NT2/D1 (cell line): ENCODE data around the gene IL17RB.

Experiments used
- DNase-seq: peaks from one replicate; pipeline ENCODE4 v3.0.0-alpha.2; 2011; ENCODE audit warnings: low read depth, low spot score
- H3K27me3 ChIP-seq: 2 replicates; pipeline ENCODE4 v1.6.0; 2011; ENCODE audit warnings: mild to moderate bottlenecking; ENCODE audit not compliant: insufficient read length, insufficient read depth
- H3K36me3 ChIP-seq: 2 replicates; pipeline ENCODE4 v1.6.1; 2011; ENCODE audit warnings: mild to moderate bottlenecking, low read length, mixed read lengths; ENCODE audit not compliant: insufficient read depth, insufficient read length
- H3K4me1 ChIP-seq: 2 replicates; pipeline ENCODE4 v1.5.1; 2011; ENCODE audit not compliant: insufficient read depth, insufficient read length
- H3K4me3 ChIP-seq: 2 replicates; pipeline ENCODE4 v1.5.1; 2011; ENCODE audit warnings: low read depth; ENCODE audit not compliant: insufficient read length
- H3K9ac ChIP-seq: 2 replicates; pipeline ENCODE4 v1.6.0; 2011; ENCODE audit warnings: low read depth; ENCODE audit not compliant: insufficient read length
- H3K9me3 ChIP-seq: 2 replicates; pipeline ENCODE4 v1.5.1; 2011; ENCODE audit warnings: mild to moderate bottlenecking, low read length; ENCODE audit not compliant: insufficient read depth
- SUZ12 ChIP-seq: IDR thresholded peaks from 2 replicates; pipeline ENCODE4 v1.6.1; 2011; ENCODE audit not compliant: insufficient read length, insufficient read depth; ENCODE audit errors: extremely low read depth
- YY1 ChIP-seq: IDR thresholded peaks from 2 replicates; pipeline ENCODE4 v1.6.1; 2011; ENCODE audit not compliant: insufficient read length, insufficient read depth
- ZNF274 ChIP-seq: IDR thresholded peaks from 2 replicates; pipeline ENCODE4 v1.6.1; 2011; ENCODE audit warnings: mild to moderate bottlenecking, low read depth, low read length

The IL17RB gene

GRCh38 chr3:53865732-53866499, 19.5 kb downstream of the IL17RB start:
- H3K36me3 ChIP-seq, result peaks cover 92% of the 10 kb centered on the region

DNA sequence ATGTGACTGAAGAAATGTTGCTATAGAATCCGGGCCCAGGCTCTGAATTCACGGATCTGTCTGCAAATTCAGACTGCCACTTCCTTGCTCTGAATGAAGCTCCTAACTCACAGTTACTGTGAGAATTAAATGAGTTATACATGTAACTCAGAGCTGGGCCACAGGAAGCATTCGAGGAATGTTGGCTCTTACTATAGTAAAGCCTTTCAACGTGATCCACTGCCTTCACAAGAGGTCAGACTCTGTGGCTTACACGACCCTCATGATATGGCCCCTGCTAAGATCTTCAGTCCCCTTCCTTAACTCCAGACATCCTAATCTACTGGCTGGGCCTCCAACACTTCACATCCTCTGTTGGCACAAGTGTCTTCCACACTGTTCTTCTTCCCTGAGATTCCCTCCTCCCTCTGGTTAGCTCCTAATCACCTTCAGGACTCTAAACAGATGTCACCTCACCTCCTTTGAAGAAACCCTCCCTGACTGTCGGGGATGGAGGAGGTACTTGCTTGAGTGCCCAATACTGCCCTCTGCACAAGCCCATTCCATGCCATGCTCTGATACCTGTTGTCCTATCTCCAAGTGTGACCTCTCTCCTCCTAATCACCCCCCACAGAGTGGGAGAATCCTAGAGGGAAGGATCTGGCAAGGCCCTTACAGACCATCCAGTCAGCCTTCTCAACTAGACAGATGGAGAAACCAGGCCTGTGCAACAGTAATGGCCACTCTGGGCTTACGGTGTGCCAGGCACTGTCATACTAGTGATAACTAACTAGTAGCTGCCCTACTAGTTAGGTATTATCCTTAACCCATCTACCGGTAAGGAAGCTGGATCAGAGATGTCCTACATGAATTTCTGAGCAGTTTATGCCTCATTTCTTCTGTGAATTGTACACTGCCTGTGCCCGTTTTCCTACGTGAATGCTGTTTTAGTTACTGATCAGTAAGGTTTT, 34.3 kb downstream of the IL17RB start:
- Histone ChIP-seq H3K9ac (peak overlapping the region; percentile 100), H3K27me3 (no peaks in the 10 kb centered on the region), H3K4me3 (peak overlapping the region; percentile 97), H3K36me3 (peaks cover 76% of the 10 kb centered on the region), H3K4me1 (peaks cover 3% of the 10 kb centered on the region), H3K9me3 (no peaks in the 10 kb centered on the region)
- TF ChIP-seq ZNF274 (no peak), SUZ12 (no peak), YY1 (no peak)
- DNase-seq, result no peak

More at GRCh38 chr3:53865732-53866499, 19.5 kb downstream of the IL17RB start:
- no peaks in the 10 kb centered on the region for H3K27me3 ChIP-seq
- H3K4me3 ChIP-seq, result no peak overlapping the region
- H3K9me3 ChIP-seq, result no peaks in the 10 kb centered on the region
- H3K4me1 ChIP-seq, result no peaks in the 10 kb centered on the region
- DNase-seq, result no peak
- no peak for TF ChIP-seq ZNF274
- no peak overlapping the region for H3K9ac ChIP-seq

DNA sequence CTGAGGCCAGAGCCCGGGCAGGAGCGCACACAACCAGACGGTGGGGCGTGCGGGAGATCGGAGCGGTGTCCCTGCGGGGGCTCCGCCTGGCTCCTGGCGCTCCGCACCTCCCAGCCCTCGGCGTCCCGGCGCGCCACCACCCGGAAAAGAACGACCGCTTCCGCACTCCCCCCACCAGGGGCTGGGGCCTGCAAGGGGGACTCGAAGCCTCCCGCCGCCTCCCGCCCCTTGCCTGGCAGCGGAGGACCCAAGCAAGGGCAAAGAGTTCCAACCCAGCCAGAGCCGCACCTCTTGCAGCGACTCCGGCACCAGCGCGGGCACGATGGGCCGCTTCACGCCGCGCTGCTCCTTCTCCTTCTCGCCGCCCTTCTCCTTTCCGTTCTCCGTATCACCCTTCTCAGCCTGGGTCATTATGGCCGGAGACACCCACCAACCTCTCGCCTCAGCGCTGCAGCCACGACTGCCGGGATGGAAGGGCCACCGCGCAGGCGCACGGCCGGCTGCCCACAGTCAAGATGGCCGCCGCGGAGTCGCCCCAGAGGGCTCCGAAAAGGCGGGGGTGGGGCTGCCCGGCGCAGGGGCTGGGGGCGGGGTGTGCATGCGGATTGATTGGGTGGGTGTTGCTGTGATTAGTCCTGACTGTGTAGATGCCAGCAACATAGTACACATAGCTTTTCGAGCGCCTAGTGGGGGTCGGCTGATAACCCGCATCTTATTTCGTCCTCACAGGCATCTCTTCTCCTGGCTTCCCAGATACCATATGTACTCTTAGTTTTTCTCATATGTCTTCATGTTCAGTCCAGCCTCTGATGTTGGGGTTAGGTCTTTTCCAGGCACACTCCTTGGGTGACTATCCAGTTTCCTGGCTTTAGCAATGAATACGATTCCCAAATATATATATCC, 35.6 kb downstream of the IL17RB start, which contains the start of gene ACTR8:
Gene ACTR8, minus strand, starts transcription at position 462 of the 903 bp plus-strand sequence. Its CDS starts 51 bp downstream, at position 411.
- H3K9ac ChIP-seq, result peak within 1 kb of the TSS; percentile 100
- H3K36me3 ChIP-seq, result peaks cover 71% of the 10 kb centered on the region
- TF ChIP-seq YY1, result peak; percentile 94
- TF ChIP-seq SUZ12, result no peak
- TF ChIP-seq ZNF274, result no peak
- H3K27me3 ChIP-seq, result no peaks in the 10 kb centered on the region
- peak within 1 kb of the TSS; percentile 97 for H3K4me3 ChIP-seq
- no peaks in the 10 kb centered on the region for H3K9me3 ChIP-seq
- DNase-seq, result peak; percentile 74
- peaks cover 3% of the 10 kb centered on the region for H3K4me1 ChIP-seq

DNA sequence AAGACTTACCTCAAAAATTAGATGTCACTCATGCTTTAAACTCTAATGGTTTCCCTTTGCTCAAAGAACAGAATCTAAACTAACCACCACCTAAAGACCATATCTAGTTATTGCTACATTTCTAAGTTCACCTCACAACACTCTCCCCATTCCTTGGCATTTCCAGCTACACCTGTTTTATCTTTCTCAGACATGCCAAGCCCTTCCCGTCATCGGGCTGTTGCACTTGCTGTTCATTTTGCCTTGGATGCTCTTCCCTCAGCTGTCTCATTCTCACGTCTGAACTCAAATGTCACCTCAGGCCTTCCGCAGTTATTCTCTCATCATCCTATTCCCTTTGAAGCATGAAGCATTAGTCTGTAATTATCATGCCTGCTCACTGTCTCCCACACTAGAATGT, 36.6 kb downstream of the IL17RB start:
- Histone ChIP-seq H3K9ac (no peak overlapping the region), H3K4me1 (peaks cover 3% of the 10 kb centered on the region), H3K9me3 (no peaks in the 10 kb centered on the region), H3K4me3 (no peak overlapping the region), H3K36me3 (peaks cover 71% of the 10 kb centered on the region), H3K27me3 (no peaks in the 10 kb centered on the region)
- no peak for DNase-seq
- TF ChIP-seq YY1, result no peak
- TF ChIP-seq SUZ12, result no peak

DNA sequence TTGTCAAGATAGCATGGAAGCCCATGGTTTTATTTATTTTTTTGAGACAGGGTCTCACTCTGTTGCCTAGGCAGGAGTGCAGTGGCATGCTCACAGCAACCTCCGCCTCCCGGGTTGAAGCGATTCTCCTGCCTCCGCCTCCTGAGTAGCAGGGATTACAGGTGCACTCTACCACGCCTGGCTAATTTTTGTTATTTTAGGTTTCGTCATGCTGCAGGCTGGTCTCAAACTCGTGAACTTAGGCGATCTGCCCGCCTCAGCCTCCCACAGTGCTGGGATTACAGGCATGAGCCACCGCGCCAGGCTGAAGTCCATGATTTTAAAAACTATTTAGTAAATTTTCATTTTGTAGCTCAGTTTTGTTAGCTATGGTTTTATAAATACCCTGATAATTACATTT, 38.3 kb downstream of the IL17RB start:
- H3K9me3 ChIP-seq, result no peaks in the 10 kb centered on the region
- peaks cover 67% of the 10 kb centered on the region for H3K36me3 ChIP-seq
- no peak overlapping the region for H3K9ac ChIP-seq
- H3K4me3 ChIP-seq, result no peak overlapping the region
- TF ChIP-seq SUZ12 (no peak), YY1 (no peak), ZNF274 (no peak)
- no peak for DNase-seq
- H3K27me3 ChIP-seq, result no peaks in the 10 kb centered on the region
- peaks cover 3% of the 10 kb centered on the region for H3K4me1 ChIP-seq

DNA sequence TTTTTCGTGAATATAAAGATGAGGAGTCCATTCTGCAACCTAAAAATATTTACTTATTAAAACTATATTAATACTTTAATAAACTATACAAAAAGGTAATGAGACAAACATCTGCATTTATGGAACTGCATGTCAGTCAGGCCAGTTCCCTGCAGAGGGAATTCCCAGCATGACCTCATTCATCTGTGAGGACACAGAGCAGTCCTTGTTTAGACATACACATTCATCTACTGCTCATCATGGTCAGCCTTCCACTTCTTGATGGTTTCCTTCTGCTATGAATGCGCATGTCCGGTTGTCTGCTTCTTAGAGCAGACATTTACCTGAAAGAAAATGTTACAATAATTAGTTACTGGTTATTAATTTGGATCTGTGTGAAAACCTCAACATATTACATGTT, 38.9 kb downstream of the IL17RB start:
- TF ChIP-seq SUZ12 (no peak), YY1 (no peak), ZNF274 (no peak)
- no peak for DNase-seq

More for the DNA sequence above, 38.9 kb downstream of the IL17RB start:
- Histone ChIP-seq H3K9ac (no peak overlapping the region), H3K4me3 (no peak overlapping the region), H3K9me3 (no peaks in the 10 kb centered on the region), H3K36me3 (peaks cover 61% of the 10 kb centered on the region), H3K4me1 (peaks cover 3% of the 10 kb centered on the region), H3K27me3 (no peaks in the 10 kb centered on the region)
